GM15510 (cell line): ENCODE measurements around the gene GRID2IP.

Experiments used
- POLR2A ChIP-seq: IDR thresholded peaks from 3 replicates; pipeline ENCODE4 v1.6.1; 2011; ENCODE audit warnings: borderline replicate concordance; ENCODE audit not compliant: insufficient read length; ENCODE audit errors: extremely low read depth

Gene GRID2IP

DNA sequence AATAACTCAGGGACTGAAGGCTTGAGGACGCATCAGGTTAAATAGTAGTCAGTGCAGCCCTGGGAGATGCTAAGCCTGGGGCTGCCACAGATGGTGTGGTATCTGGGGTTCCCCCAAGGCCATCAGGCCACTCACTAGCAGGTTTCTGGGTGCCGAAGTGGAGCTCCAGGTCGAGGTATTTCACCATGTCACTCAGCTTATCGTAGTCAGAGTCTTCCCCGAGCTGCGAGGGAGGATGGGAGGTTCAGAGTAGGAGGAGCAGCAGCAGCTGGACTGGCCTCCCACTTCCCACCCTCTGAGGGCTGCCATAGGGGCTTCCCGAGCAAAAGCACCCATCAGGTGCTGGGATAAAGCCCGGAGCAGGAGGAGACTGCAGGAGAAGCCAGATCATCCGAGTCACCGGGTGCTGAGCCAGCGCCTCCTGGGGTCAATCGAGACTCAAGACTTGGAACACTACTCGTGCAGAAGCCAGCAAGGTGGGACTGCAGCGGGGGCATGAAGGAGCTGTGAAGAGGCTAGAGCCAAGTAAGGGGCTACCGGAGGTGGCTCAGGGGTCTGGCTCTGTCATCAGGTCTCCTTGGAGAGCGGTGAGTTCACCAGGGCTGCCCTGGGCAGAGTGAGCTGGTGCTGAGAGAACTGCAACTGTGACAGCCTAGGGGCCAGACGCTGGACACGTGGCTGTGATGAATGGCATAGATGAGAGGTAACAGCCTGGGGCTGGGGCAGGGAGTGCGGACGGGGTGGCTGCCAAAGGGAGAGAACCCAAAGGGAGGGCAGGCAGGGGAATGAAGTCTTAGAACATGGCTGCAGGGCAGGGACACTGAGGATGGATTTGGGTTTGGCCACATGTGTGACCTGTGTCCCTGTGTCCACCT is 45.3 kb downstream of the GRID2IP start:
- no peak for TF ChIP-seq POLR2A

GRCh38 chr7:6504996-6505395 is 46.3 kb downstream of the GRID2IP start:
- TF ChIP-seq POLR2A, result no peak

- no peak for TF ChIP-seq POLR2A
Observed at GRCh38 chr7:6502886-6503285, 48.4 kb downstream of the GRID2IP start.

- no peak for TF ChIP-seq POLR2A
Observed at GRCh38 chr7:6501586-6502564, 49.4 kb downstream of the GRID2IP start.

DNA sequence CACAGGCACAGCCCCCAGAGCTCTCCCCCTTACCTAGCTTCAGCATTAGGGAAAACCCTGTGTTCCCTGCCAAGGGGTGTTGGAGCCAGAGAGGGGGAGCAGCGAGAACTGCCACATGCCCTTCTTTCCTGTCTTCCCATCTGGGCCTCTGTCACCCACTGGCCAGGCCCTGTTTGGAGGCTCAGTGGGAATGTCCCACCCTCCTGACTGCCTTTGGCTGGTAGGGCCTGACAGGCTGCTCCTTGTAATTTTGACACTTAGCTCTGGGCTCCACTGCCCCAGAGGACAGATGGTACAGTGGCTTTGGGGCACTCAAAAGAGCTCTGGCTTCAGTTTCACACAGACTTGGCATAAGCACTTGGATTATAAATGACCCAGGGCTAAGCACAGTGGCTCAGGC is 50.6 kb downstream of the GRID2IP start:
- no peak for TF ChIP-seq POLR2A

GRCh38 chr7:6497994-6498393 is 53.3 kb downstream of the GRID2IP start:
- TF ChIP-seq POLR2A, result no peak

DNA sequence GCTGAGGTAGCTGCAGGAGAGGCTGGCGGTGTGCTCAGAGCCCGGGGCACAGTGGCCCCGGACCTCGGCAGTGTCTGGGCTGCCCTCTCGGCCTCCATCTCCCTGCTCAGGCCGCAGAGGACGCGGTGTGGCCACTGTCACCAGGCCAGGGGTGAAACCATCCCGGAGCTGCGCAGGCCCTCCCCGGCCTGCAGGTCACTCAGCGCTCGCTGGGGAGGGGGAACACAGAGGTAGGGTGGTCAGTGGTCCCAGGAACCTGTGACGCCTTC is 53.7 kb downstream of the GRID2IP start:
- TF ChIP-seq POLR2A, result no peak

DNA sequence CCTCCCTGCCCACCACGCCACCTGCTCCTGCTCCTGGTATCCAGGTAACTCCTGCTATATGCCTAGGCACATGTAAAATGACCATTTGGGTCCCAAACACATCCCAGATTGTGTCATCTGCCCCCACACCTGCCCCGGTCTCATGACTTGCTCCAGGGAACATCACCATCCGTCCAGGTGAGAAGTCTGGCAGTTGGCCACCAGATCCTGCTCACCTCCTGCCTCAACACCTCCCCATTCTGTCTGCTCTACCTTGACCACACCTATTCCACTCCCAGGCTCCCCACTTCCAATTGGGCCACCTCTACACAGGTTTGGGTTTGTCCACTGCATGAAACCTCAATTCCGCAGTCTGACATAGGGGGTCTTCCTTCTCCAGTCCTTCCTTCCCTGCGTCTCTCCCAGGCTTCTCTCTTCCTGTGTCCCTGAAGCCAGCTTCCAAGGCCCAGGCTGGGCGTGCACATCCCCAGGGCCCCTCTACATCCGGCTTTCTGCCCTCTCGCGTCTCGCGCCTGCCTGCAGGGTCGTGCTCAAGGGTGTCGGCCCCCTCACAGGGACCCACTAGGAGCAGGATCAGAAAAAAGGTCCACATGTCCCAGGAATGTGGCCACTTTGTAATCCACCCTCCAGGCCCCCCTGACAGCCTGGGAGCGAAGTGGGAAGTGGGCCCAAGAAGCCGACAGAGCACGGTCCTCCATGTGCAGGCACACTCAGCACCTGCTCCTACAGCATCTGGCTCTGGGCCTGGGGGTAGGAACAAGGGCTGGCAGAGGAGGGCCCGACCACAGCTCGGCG is 54.2 kb downstream of the GRID2IP start:
- TF ChIP-seq POLR2A, result no peak

DNA sequence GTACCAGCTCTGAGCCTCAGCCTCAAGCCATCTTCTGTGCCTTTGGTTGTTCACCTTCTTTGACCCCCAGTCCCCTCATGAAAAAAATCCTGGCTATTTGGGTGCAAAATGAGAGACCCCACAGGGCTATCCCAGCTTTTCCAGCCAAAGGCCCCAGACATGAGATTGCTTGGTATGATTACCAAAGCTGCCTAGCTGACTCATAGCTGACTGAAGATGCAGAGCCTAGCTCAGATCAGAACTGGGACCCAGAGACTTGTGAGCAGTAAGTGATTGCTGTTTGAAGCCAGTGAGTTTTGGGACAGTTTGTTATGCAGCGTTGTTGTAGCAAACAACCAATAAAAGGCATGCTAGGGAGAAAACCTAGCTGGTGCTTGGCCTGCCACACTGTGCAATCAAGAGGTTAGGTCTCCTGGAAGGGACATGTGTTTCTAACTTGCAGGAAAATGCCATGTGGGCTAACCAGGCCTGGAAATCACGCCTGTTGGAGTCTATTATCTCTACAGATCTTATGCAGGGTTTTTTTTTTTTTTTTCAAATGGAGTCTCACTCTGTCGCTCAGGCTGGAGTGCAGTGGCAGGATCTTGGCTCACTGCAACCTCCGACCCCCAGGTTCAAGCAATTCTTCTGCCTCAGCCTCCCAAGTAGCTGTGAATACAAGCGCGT is 55.5 kb downstream of the GRID2IP start:
- TF ChIP-seq POLR2A, result no peak

GRCh38 chr7:6494365-6494764 is 56.9 kb downstream of the GRID2IP start:
- TF ChIP-seq POLR2A, result no peak

DNA sequence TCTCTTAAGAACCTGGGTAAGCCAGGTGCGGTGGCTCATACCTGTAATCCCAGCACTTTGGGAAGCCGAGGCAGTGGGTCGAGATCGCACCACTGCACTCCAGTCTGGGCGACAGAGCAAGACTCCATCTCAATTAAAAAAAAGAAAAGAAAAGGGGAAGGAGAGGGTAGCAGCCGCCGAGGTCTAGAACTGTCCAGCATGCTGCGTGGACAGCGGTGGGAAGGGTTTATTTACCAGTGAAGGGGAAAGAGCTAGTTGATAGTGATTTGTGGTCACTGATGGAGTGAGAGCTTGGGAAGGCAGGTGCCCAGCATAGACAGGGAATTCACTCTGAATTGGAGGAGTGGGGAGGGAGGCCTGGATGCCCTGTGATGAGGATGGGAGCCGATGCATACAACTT is 60.1 kb downstream of the GRID2IP start:
- no peak for TF ChIP-seq POLR2A

GRCh38 chr7:6489612-6490011 is 61.6 kb downstream of the GRID2IP start:
- no peak for TF ChIP-seq POLR2A

GRCh38 chr7:6487184-6487545 is 64.1 kb downstream of the GRID2IP start:
- no peak for TF ChIP-seq POLR2A

DNA sequence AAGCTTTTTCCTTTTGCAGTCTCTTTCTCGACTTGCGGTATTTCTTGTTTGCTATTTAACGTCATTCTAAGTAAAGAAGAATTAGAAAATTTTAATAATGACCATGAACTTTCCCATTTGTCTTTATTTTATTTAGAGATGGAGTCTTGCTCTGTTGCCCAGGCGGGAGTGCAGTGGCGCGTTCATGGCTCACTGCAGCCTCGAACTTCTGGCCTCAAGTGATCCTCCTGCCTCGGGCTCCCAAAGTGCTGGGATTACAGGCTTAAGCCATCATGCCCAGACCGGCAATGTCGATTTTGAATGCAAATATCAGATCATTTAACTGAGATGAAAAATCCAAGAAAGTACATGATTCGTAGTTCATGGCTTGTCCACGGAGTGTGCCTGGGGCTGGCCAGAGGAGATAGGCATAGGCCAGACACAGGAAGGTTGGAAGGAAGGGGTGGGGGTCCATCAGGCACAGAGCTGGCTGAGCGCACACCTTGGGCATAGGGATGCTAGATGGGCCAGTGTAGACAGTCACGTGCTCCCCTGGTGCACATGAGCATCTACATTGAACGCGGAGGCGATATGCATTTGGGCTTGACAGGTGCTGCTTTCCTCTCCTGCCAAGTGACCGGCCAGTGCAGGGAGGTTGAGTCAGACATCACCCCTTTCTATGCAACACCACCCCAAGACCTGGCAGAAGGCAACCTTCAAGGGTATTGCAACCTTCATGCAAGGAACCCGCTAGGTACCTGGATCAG is 64.7 kb downstream of the GRID2IP start:
- no peak for TF ChIP-seq POLR2A

DNA sequence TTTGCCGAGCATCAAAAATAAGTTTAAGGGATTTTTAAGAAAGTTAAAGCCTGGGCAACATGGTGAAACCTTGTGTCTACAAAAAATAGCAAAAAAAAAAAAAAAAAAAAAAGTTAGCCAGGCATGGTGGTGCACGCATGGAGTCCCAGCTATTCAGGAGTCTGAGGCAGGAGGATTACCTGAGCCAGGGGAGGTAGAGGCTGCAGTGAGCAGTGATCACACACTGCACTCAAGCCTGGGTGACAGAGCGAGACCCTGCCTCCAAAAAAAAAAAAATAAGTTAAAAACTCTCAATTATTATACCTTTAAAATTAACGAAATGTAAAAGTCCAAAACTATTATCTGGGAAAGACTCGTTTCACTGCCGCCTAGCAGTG is 68.5 kb downstream of the GRID2IP start:
- TF ChIP-seq POLR2A, result no peak

DNA sequence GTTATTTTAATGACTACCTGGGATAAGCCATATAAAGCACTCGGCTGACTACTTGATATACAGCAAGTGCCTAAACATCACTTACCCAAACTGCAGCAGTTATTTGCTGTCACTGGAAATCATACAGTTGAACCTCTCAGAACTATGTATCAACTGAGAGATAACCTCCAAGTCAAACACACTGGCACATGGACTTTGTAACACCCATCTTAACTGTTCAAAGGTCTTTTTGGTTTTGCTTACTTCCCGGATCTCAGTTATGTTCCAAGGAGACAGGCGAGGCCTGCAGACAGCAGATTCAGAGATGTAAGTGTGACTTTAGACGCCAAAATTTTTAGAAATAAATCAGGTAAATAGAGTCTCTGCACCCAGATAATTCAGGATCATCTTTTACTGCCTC is 69.0 kb downstream of the GRID2IP start:
- TF ChIP-seq POLR2A, result no peak
